Mesothelial cell of epicardium (in vitro differentiated cells): Measurements from ENCODE around the gene KCNJ16. TPM values are rescaled to one million over a fixed set of nuclear protein-coding genes. Genes with fewer than 3 reads are reported as not detected.

Source experiments
- DNase-seq, 2 experiments: peaks; one replicate each; pipeline ENCODE4 v3.0.0; 2021; ENCODE audit warnings: low spot score in 2 of 2; ENCODE audit not compliant: unreplicated experiment in 2 of 2
- H3K27ac Mint-ChIP-seq: 2 replicates; pipeline ENCODE4 v1.8.0; 2021; ENCODE audit warnings: mixed read lengths
- H3K27me3 Mint-ChIP-seq: 2 replicates; pipeline ENCODE4 v1.8.0; 2021; ENCODE audit warnings: low read depth, mixed read lengths
- H3K36me3 Mint-ChIP-seq: 2 replicates; pipeline ENCODE4 v1.8.0; 2021; ENCODE audit warnings: mixed read lengths
- H3K4me1 Mint-ChIP-seq: 2 replicates; pipeline ENCODE4 v1.8.0; 2021; ENCODE audit warnings: mixed read lengths
- H3K4me3 Mint-ChIP-seq: 2 replicates; pipeline ENCODE4 v1.8.0; 2021; ENCODE audit warnings: mild to moderate bottlenecking, moderate library complexity, mixed read lengths
- H3K9me3 Mint-ChIP-seq: 2 replicates; pipeline ENCODE4 v1.8.0; 2021; ENCODE audit warnings: mixed read lengths
- CTCF ChIP-seq: fragments of 200-600 bp; sonication (generic); IDR thresholded peaks from one replicate; pipeline ENCODE4 v1.5.0; 2021; ENCODE audit warnings: antibody characterized with exemption; ENCODE audit not compliant: unreplicated experiment
- total RNA-seq: library from RNA; stranded (reverse); gene quantifications from 3 replicates; pipeline ENCODE4 v1.2.1, GENCODE V29; 2021

The KCNJ16 gene
- total RNA-seq, 1 donor from 2014 or later = 0.18 TPM

GRCh38 chr17:70115126-70115525, 40.1 kb downstream of the KCNJ16 start:
- Mint-ChIP-seq H3K27ac (no peak overlapping the region), H3K4me3 (no peak overlapping the region), H3K36me3 (peaks cover 6% of the 10 kb centered on the region), H3K9me3 (peaks cover 19% of the 10 kb centered on the region), H3K4me1 (peaks cover 42% of the 10 kb centered on the region), H3K27me3 (no peaks in the 10 kb centered on the region)
- DNase-seq = no peak
- no peak for TF ChIP-seq CTCF

GRCh38 chr17:70116919-70117318, 41.9 kb downstream of the KCNJ16 start:
- Mint-ChIP-seq H3K9me3 (peaks cover 21% of the 10 kb centered on the region), H3K4me3 (no peak overlapping the region), H3K36me3 (peaks cover 7% of the 10 kb centered on the region), H3K4me1 (peaks cover 33% of the 10 kb centered on the region), H3K27me3 (no peaks in the 10 kb centered on the region), H3K27ac (no peak overlapping the region)
- DNase-seq = no peak
- no peak for TF ChIP-seq CTCF

GRCh38 chr17:70119545-70119944, 44.5 kb downstream of the KCNJ16 start:
- Mint-ChIP-seq H3K36me3 (peaks cover 7% of the 10 kb centered on the region), H3K4me1 (peaks cover 43% of the 10 kb centered on the region), H3K4me3 (no peak overlapping the region), H3K9me3 (peaks cover 21% of the 10 kb centered on the region), H3K27ac (no peak overlapping the region), H3K27me3 (no peaks in the 10 kb centered on the region)
- DNase-seq = no peak
- no peak for TF ChIP-seq CTCF

GRCh38 chr17:70119983-70120382, 45.0 kb downstream of the KCNJ16 start:
- Mint-ChIP-seq H3K36me3 (peaks cover 7% of the 10 kb centered on the region), H3K27ac (no peak overlapping the region), H3K27me3 (no peaks in the 10 kb centered on the region), H3K4me3 (no peak overlapping the region), H3K9me3 (peaks cover 21% of the 10 kb centered on the region), H3K4me1 (peaks cover 42% of the 10 kb centered on the region)
- no peak for DNase-seq
- TF ChIP-seq CTCF = no peak

GRCh38 chr17:70120425-70120824, 45.4 kb downstream of the KCNJ16 start:
- no peak for TF ChIP-seq CTCF
- no peaks in the 10 kb centered on the region for H3K27me3 Mint-ChIP-seq
- H3K4me3 Mint-ChIP-seq = no peak overlapping the region
- peaks cover 21% of the 10 kb centered on the region for H3K9me3 Mint-ChIP-seq
- H3K4me1 Mint-ChIP-seq = peaks cover 38% of the 10 kb centered on the region
- no peak for DNase-seq
- no peak overlapping the region for H3K27ac Mint-ChIP-seq
- peaks cover 7% of the 10 kb centered on the region for H3K36me3 Mint-ChIP-seq

- no peak for DNase-seq
- Mint-ChIP-seq H3K4me1 (peaks cover 34% of the 10 kb centered on the region), H3K27ac (no peak overlapping the region), H3K36me3 (peaks cover 7% of the 10 kb centered on the region), H3K9me3 (peaks cover 21% of the 10 kb centered on the region), H3K27me3 (no peaks in the 10 kb centered on the region), H3K4me3 (no peak overlapping the region)
- no peak for TF ChIP-seq CTCF
Observed at GRCh38 chr17:70121126-70121525, 46.1 kb downstream of the KCNJ16 start.
